MM.1S (cell line): ENCODE data around the gene FRMD6.

Experiments
- EZH2 ChIP-seq: fragments of 300-600 bp; sonication (generic); optimal IDR thresholded peaks from 2 replicates; pipeline ENCODE3; 2017; ENCODE audit warnings: low read depth, mild to moderate bottlenecking, antibody characterized with exemption, low read length, mixed read lengths
- EZH2phosphoT487 ChIP-seq: fragments of 300-600 bp; sonication (generic); IDR thresholded peaks from 2 replicates; pipeline ENCODE4 v1.6.1; 2018; ENCODE audit warnings: antibody characterized with exemption, low read length
- TF ChIP-seq, protein P1 (sequence below): fragments of 300-600 bp; sonication (generic); IDR thresholded peaks from 2 replicates; pipeline ENCODE4 v1.5.1; 2016; ENCODE audit warnings: antibody characterized with exemption, low read length, mixed read lengths

DNA sequence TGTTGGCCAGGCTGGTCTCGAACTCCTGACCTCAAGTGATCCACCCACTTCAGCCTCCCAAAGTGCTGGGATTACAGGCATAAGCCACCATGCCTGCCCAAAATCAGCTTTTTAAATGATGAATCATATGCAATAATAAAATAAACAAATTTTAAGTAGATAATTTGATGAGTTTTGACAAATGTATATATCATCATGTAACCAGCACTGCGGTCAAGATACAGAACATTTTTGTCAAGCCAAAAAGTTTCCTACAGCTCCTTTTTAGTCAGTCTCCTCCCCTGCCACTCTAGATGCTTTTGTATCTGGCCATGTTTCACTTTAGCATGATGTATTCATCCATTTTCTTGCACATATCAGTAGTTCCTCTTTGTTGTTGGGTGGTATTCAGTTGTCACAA, 17.2 kb downstream of the FRMD6 start:
- TF ChIP-seq, protein P1, sequence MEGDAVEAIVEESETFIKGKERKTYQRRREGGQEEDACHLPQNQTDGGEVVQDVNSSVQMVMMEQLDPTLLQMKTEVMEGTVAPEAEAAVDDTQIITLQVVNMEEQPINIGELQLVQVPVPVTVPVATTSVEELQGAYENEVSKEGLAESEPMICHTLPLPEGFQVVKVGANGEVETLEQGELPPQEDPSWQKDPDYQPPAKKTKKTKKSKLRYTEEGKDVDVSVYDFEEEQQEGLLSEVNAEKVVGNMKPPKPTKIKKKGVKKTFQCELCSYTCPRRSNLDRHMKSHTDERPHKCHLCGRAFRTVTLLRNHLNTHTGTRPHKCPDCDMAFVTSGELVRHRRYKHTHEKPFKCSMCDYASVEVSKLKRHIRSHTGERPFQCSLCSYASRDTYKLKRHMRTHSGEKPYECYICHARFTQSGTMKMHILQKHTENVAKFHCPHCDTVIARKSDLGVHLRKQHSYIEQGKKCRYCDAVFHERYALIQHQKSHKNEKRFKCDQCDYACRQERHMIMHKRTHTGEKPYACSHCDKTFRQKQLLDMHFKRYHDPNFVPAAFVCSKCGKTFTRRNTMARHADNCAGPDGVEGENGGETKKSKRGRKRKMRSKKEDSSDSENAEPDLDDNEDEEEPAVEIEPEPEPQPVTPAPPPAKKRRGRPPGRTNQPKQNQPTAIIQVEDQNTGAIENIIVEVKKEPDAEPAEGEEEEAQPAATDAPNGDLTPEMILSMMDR = no peak
- no peak for TF ChIP-seq EZH2phosphoT487
- no peak for TF ChIP-seq EZH2
